Pancreas (tissue), 10 donors: ENCODE measurements around the gene STK39. TPM values are rescaled to one million over a fixed set of nuclear protein-coding genes. Genes with fewer than 3 reads are reported as not detected.

ENCODE experiments used
- ATAC-seq, 4 donors: fragments of 200-7000 bp; cut with Tn5 transposase; one replicate each; pipeline versions ENCODE4 v1.8.0 to v1.9.1; 2020; ENCODE audit warnings: mild to moderate bottlenecking in 4 of 4, moderate library complexity in 4 of 4
- DNase-seq, 6 donors: peaks; one replicate each; pipeline ENCODE4 v3.0.0-alpha.2; 2020
- FAIRE-seq: peaks from 2 replicates; lab custom pipeline; 2012; peaks lifted over from hg19 to GRCh38; lab: Jason Lieb, UNC
- H3K27ac ChIP-seq, 4 donors: fragments of 200-600 bp; sonication (generic); 1 replicate in 3 of 4; 2 replicates in 1 of 4; pipeline versions ENCODE4 v1.5.0 to v1.8.0; 2020
- H3K27me3 ChIP-seq, 4 donors: fragments of 200-600 bp; one replicate each; pipeline ENCODE4 v1.8.0; 2021
- H3K36me3 ChIP-seq, 3 donors: fragments of 200-600 bp; sonication (generic) in 1 of 3; one replicate each; pipeline versions ENCODE4 v1.5.0 to v1.8.0; 2020 to 2021
- H3K4me1 ChIP-seq, 3 donors: fragments of 200-600 bp; one replicate each; pipeline ENCODE4 v1.8.0; 2021
- H3K4me3 ChIP-seq, 4 donors: fragments of 200-600 bp; sonication (generic) in 2 of 4; one replicate each; pipeline versions ENCODE4 v1.5.0 to v1.8.0; 2020 to 2021
- H3K9me3 ChIP-seq, 4 donors: fragments of 200-600 bp; one replicate each; pipeline ENCODE4 v1.8.0; 2021
- WGBS, 2 donors: extraction: QIAGEN DNeasy Blood & Tissue Kit; methylation state at CpG; one replicate each; pipeline ENCODE4 v1.1.7; 2013; 5-methylcytosine and 5-hydroxymethylcytosine counted together
- intact Hi-C, 3 donors: fragments of 100-400 bp; cut with DNase I; formaldehyde crosslinking; loops; one replicate each; pipeline versions ENCODE4 v1.11.1 to v1.14.2; 2022
- polyA plus RNA-seq, 2 donors: library from polyadenylated mRNA; stranded (reverse); fragments of 200-250 nt; gene quantifications; one replicate each; pipeline ENCODE4 v1.2.3, GENCODE V29; 2013
- total RNA-seq, 6 donors: library from RNA; stranded (reverse); fragmentation: NEBNext Ultra II Directional in 4 of 6; extraction: Animal tissue kit (Norgen Biotek cat#: 25700) in 4 of 6; gene quantifications; one replicate each; pipeline versions ENCODE4 v1.2.1 to v1.2.4, GENCODE V29; 2021 to 2023
- TF ChIP-seq, protein P1 (sequence below), 4 donors: fragments of 200-600 bp; sonication (generic) in 3 of 4; IDR thresholded peaks; one replicate each; pipeline versions ENCODE4 v1.5.0 to v1.8.0; 2021; ENCODE audit warnings: antibody characterized with exemption in 4 of 4
- donor health status: healthy with polysubstance abuse.
- donor health status: DM: no; HTN: no; CAD: no; lungs with moderate emphysema.
- donor health status: DM: no; HTN: no; CAD: no.
- donor health status: control.
- donor health status: control.
- donor health status: Bipolar disorder and iron deficiency.
- donor health status: DM: yes; HTN: yes; CAD: no.
- donor health status: DM: no; HTN: no; CAD: no.
- donor health status: DM: no; HTN: no; CAD: no.
- donor health status: DM: yes; HTN: yes; CAD: no.

STK39 gene
- total and polyA plus RNA-seq, 8 donors: 9.5 to 23.1 (median 15.5) TPM

DNA sequence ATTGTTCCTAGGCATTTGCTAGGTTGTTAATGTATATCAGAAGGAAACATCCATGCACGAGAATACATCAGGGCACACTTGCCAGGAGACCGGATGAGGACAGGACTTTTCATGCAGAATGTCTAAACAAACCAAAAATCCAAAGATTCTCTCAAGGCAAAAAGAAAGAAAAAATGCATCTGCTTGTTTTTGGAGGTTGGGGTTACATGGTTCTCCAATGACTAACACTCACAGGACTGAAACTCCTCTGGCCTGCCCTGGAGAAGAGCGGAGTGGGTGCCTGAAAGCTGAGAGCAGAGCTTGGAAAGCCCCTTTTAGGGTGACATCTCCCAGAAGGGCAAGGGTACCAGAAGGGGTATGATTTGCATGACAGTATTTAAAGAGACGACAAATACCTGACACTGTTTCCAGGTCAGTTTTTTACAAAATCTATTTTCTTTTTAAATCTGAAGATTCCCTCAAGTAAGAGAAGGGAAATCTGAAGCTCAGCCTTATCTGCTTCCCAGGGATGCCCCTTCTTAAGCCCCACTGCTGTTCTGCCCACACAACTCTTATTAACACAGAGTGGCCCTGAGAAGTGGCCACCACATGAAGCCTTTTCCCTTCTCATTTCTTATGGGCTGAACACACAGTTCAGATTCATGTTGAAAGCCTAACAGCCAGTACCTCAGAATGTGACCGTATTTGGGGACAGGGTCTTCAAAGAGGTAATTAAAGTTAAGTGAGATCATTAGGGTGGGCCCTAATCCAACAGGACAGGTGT lies 216.4 kb downstream of the STK39 start:
- H3K27me3 ChIP-seq: no peaks in the 10 kb centered on the region
- no peaks in the 10 kb centered on the region for H3K9me3 ChIP-seq
- no peak for FAIRE-seq
- H3K36me3 ChIP-seq: no peaks in the 10 kb centered on the region
- H3K4me3 ChIP-seq: no peak overlapping the region
- TF ChIP-seq, protein P1, sequence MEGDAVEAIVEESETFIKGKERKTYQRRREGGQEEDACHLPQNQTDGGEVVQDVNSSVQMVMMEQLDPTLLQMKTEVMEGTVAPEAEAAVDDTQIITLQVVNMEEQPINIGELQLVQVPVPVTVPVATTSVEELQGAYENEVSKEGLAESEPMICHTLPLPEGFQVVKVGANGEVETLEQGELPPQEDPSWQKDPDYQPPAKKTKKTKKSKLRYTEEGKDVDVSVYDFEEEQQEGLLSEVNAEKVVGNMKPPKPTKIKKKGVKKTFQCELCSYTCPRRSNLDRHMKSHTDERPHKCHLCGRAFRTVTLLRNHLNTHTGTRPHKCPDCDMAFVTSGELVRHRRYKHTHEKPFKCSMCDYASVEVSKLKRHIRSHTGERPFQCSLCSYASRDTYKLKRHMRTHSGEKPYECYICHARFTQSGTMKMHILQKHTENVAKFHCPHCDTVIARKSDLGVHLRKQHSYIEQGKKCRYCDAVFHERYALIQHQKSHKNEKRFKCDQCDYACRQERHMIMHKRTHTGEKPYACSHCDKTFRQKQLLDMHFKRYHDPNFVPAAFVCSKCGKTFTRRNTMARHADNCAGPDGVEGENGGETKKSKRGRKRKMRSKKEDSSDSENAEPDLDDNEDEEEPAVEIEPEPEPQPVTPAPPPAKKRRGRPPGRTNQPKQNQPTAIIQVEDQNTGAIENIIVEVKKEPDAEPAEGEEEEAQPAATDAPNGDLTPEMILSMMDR (IDR thresholded peaks at IDR 0.05): no peak
- H3K4me1 ChIP-seq: peaks cover 0 to 4% (median 0%) of the 10 kb centered on the region in 3 donors
- intact Hi-C loops: no loop called here
- ATAC-seq: peak in 1 of 4 donors; percentile 60
- WGBS, 2 donors: 93 to 97% methylated on average over 5 of the region's 5 CpGs
- no peak overlapping the region for H3K27ac ChIP-seq
- DNase-seq: no peak

DNA sequence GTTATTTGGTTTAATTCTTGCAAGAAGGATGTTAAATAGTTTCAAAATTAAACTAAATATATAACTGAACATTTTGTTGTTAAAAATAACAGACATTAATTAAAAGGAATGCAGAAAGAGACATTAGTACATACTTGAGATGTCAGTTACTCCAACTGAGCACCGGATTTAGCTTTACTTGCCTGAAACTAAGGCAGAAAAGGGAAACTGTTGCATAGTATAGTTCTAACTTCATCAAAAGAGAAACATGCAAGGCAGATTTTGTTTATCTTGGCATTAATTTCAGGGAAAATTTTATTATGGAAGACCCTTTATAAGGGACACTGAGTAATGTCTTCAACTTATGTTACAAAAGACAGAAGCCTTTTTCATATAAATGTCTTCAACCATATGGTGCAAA lies 218.3 kb downstream of the STK39 start:
- ATAC-seq: no peak

DNA sequence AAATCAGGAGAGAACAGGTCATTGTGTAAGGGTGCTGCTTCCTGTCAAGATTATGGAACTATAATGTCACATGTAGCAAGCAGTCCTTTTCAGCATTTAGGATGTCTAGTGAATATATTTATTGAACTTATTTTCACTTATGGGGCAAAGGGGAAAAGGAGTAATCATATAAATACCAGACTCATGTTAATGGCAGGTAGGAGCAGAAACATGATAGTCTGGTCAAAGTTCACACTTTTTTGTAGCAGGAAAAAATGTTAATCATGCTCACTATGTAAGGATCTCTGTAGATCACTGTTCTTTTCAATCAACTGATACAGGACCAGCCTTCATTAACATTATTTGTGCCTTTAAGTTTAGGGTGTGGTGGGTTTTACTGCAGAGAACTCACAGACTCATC lies 219.0 kb downstream of the STK39 start:
- H3K4me3 ChIP-seq: no peak overlapping the region
- no peak for ATAC-seq
- no peak for FAIRE-seq
- intact Hi-C loops: loop anchor here in 1 of 3 donors (5.0 kb wide), 1 partner anchor 801 kb away; no protein-coding TSS in a partner anchor
- H3K27me3 ChIP-seq: no peaks in the 10 kb centered on the region
- peaks cover 0 to 4% (median 0%) of the 10 kb centered on the region in 3 donors for H3K4me1 ChIP-seq
- TF ChIP-seq, protein P1 (IDR thresholded peaks at IDR 0.05): no peak
- no peaks in the 10 kb centered on the region for H3K36me3 ChIP-seq
- H3K9me3 ChIP-seq: no peaks in the 10 kb centered on the region
- DNase-seq: no peak
- H3K27ac ChIP-seq: no peak overlapping the region

More for the DNA sequence above, 218.3 kb downstream of the STK39 start:
- Histone ChIP-seq H3K27ac (no peak overlapping the region), H3K4me3 (no peak overlapping the region), H3K9me3 (no peaks in the 10 kb centered on the region), H3K4me1 (peaks cover 0 to 4% (median 0%) of the 10 kb centered on the region in 3 donors), H3K36me3 (no peaks in the 10 kb centered on the region), H3K27me3 (no peaks in the 10 kb centered on the region)
- 68 to 72% methylated on average over 1 of the region's 1 CpG for WGBS, 2 donors
- DNase-seq (no peak), FAIRE-seq (no peak)
- TF ChIP-seq, protein P1 (IDR thresholded peaks at IDR 0.05): no peak
- intact Hi-C loops: loop anchor here in 1 of 3 donors (5.0 kb wide), 1 partner anchor 802 kb away; no protein-coding TSS in a partner anchor

DNA sequence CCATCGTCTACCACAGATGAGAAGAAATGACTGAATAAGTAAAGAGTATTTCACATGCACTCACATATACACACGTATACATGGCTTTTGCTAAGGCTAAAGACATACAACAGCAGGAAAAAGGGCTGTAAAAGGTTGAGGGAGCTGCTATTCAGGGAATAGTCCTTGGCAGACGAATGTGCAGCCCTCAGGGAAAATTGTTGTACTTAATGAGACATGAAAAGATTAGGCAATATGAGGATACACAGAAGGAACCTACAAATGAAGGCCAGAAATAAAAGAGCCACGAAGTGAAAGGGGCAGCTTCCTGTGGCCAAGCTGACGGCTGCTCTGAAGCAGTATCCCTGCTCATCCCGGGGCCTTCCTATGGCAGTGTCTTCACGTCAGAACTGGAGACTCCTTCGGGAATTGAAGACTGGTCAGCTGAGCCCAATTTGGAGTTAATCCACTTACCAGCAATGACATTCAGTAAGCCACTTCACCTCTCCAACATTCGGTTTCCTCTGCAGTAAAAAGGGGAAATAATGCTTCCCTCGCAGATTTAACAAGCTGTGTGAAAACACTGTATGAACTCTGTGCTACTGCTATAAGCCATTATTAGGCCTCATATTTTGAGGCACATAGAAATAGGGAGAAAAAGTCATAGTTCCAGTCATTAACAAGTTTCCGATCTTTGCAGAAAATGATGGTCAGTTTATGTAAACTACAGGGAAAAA lies 221.8 kb downstream of the STK39 start:
- no peak for DNase-seq
- intact Hi-C loops: loop anchor here in 1 of 3 donors (5.0 kb wide), 1 partner anchor 798 kb away; no protein-coding TSS in a partner anchor
- ATAC-seq: peak in 2 of 4 donors; percentile 22 to 38
- 88 to 89% methylated on average over 11 of the region's 11 CpGs for WGBS, 2 donors
- TF ChIP-seq, protein P1 (IDR thresholded peaks at IDR 0.05): no peak
- no peak overlapping the region for H3K27ac ChIP-seq
- H3K9me3 ChIP-seq: no peaks in the 10 kb centered on the region
- H3K4me3 ChIP-seq: no peak overlapping the region
- no peaks in the 10 kb centered on the region for H3K36me3 ChIP-seq
- peaks cover 0 to 4% (median 0%) of the 10 kb centered on the region in 3 donors for H3K4me1 ChIP-seq
- no peaks in the 10 kb centered on the region for H3K27me3 ChIP-seq
- no peak for FAIRE-seq
